Gastroesophageal sphincter (tissue), 4 donors: ENCODE results near the gene KCNK17. TPM values are rescaled to one million over a fixed set of nuclear protein-coding genes. Genes with fewer than 3 reads are reported as not detected.

Experiments
- ATAC-seq: fragments of 150-250 bp; one replicate; pipeline ENCODE4 v1.9.1; 2016; ENCODE audit warnings: mild to moderate bottlenecking, moderate library complexity
- H3K27ac ChIP-seq, 4 donors: fragments of 200-600 bp; sonication (generic) in 3 of 4; 1 replicate in 3 of 4; 2 replicates in 1 of 4; pipeline ENCODE4 v1.5.1; 2016 to 2019
- H3K27me3 ChIP-seq: fragments of 200-600 bp; sonication (generic); one replicate; pipeline ENCODE4 v1.5.1; 2019
- H3K36me3 ChIP-seq, 2 donors: fragments of 200-600 bp; sonication (generic); one replicate each; pipeline ENCODE4 v1.5.1; 2019; ENCODE audit warnings: control low read depth in 1 of 2
- H3K4me1 ChIP-seq, 3 donors: fragments of 200-600 bp; sonication (generic); 1 replicate in 2 of 3; 2 replicates in 1 of 3; pipeline ENCODE4 v1.5.1; 2016 to 2019; ENCODE audit warnings: control low read depth in 2 of 3
- H3K4me3 ChIP-seq, 2 donors: fragments of 200-600 bp; sonication (generic); one replicate each; pipeline ENCODE4 v1.5.1; 2019; ENCODE audit warnings: mild to moderate bottlenecking in 1 of 2, moderate library complexity in 1 of 2
- H3K9me3 ChIP-seq, 3 donors: fragments of 200-600 bp; sonication (generic); one replicate each; pipeline ENCODE4 v1.5.1; 2017 to 2019; ENCODE audit warnings: control low read depth in 2 of 3
- EP300 ChIP-seq: sonication (generic); formaldehyde crosslinking; IDR thresholded peaks from one replicate; pipeline ENCODE4 v1.6.1; 2017; ENCODE audit warnings: antibody characterized with exemption, mild to moderate bottlenecking
- POLR2A ChIP-seq, 2 donors: fragments of 450-650 bp; IDR thresholded peaks; one replicate each; pipeline ENCODE4 v1.6.1; 2017; ENCODE audit warnings: antibody characterized with exemption in 2 of 2, mild to moderate bottlenecking in 2 of 2, moderate library complexity in 1 of 2
- POLR2AphosphoS5 ChIP-seq: sonication (generic); formaldehyde crosslinking; IDR thresholded peaks from one replicate; pipeline ENCODE4 v1.6.1; 2017; ENCODE audit warnings: antibody characterized with exemption
- WGBS, 2 donors: methylation state at CpG; one replicate each; pipeline ENCODE4 v1.1.5; 2018; ENCODE audit warnings: low coverage in 1 of 2; 5-methylcytosine and 5-hydroxymethylcytosine counted together
- total RNA-seq, 4 donors: library from RNA; depleted of rRNA; stranded (reverse); fragments of >200 nt; gene quantifications; one replicate each; pipeline ENCODE4 v1.1.0, GENCODE V29; 2016
- TF ChIP-seq, protein P1 (sequence below), 4 experiments: fragments of 200-600 bp in 2 of 4; fragments of 450-650 bp in 2 of 4; sonication (generic) in 1 of 4; IDR thresholded peaks; one replicate each; pipeline ENCODE4 v1.5.1; 2017 to 2019; ENCODE audit warnings: antibody characterized with exemption in 4 of 4, mild to moderate bottlenecking in 2 of 4, moderate library complexity in 2 of 4

The KCNK17 gene
- total RNA-seq, 4 donors from 2014 or later = 0.27 to 0.47 TPM; not detected in 2

DNA sequence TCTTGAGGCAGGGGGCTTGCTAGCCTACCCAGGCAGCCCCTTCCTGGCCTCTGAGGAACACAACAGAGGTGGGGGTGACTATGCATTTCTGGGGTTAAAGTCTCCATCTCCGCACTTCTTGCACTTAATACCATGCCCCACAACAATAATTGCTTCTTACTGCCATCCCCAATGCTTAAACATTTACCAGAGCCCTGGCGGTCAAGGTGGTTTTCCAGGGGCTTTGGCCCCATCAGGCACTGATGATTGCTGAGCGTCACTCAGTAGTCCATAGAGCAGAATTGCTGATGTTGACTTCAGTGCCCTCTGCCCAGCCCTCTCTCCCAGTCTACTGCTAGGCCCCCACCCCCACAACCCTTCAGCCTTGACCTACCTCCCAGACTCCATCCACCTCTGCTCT is 52.5 kb downstream of the KCNK17 start:
- 80 to 90% methylated on average over 1 to 3 of the region's 3 CpGs for WGBS, 2 donors
- H3K27ac ChIP-seq = no peak overlapping the region
- H3K9me3 ChIP-seq = no peaks in the 10 kb centered on the region
- H3K4me3 ChIP-seq = no peak overlapping the region
- TF ChIP-seq POLR2A (IDR thresholded peaks at IDR 0.05) = no peak
- TF ChIP-seq, protein P1, sequence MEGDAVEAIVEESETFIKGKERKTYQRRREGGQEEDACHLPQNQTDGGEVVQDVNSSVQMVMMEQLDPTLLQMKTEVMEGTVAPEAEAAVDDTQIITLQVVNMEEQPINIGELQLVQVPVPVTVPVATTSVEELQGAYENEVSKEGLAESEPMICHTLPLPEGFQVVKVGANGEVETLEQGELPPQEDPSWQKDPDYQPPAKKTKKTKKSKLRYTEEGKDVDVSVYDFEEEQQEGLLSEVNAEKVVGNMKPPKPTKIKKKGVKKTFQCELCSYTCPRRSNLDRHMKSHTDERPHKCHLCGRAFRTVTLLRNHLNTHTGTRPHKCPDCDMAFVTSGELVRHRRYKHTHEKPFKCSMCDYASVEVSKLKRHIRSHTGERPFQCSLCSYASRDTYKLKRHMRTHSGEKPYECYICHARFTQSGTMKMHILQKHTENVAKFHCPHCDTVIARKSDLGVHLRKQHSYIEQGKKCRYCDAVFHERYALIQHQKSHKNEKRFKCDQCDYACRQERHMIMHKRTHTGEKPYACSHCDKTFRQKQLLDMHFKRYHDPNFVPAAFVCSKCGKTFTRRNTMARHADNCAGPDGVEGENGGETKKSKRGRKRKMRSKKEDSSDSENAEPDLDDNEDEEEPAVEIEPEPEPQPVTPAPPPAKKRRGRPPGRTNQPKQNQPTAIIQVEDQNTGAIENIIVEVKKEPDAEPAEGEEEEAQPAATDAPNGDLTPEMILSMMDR (IDR thresholded peaks at IDR 0.05) = no peak
- no peak for TF ChIP-seq POLR2AphosphoS5
- TF ChIP-seq EP300 = no peak
- peaks cover 29% of the 10 kb centered on the region for H3K27me3 ChIP-seq
- no peaks in the 10 kb centered on the region for H3K4me1 ChIP-seq
- no peaks in the 10 kb centered on the region for H3K36me3 ChIP-seq
- no peak for ATAC-seq

DNA sequence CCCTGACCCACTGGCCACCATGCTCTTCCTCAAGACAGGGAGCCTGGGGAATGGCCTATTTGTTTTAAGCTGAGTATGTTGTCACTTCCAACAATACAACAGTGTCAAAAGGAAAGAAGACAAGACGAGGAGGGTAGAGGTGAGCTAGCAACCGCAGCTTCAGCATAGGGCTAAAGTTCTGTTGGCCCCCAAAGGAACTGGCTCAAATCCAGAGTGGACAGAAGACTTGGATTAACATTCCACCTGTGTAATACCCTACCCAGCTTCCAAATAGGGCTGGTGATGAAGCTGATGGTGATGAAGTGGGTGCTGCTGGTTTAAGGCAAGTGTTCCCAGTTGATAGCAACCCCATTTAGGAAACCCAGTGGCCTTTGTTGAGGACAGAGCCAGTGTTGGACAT is 53.3 kb downstream of the KCNK17 start:
- TF ChIP-seq EP300 (no peak), POLR2A (IDR thresholded peaks at IDR 0.05) (no peak), POLR2AphosphoS5 (no peak)
- TF ChIP-seq, protein P1 (IDR thresholded peaks at IDR 0.05) = no peak
- H3K4me3 ChIP-seq = no peak overlapping the region
- 91% methylated on average over 2 of the region's 2 CpGs; no CpG with 5 or more reads in 1 of the 2 donors for WGBS, 2 donors
- peaks cover 34% of the 10 kb centered on the region for H3K27me3 ChIP-seq
- H3K9me3 ChIP-seq = no peaks in the 10 kb centered on the region
- no peak for ATAC-seq
- H3K4me1 ChIP-seq = no peaks in the 10 kb centered on the region
- no peak overlapping the region for H3K27ac ChIP-seq
- no peaks in the 10 kb centered on the region for H3K36me3 ChIP-seq

DNA sequence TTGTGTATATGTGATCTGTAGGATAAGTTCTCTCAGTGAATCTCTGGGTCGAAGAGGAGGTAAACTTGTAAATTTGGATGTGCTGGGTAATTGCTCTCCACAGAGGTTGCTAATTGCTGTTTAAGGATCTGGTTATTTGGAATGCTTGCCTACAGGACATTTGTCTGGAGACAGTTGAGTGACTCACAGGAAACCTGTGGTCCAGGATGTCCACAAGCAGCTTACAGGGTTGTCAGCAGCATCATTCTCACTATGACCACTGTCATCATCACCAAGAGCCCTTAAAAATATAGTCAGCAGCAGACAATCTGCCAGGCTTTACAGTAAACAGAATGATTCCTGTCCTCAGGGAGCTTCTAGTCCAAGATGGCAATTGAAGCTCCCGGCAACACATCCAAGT is 53.8 kb downstream of the KCNK17 start:
- ATAC-seq = no peak
- TF ChIP-seq POLR2AphosphoS5 (no peak), EP300 (no peak), POLR2A (IDR thresholded peaks at IDR 0.05) (no peak)
- TF ChIP-seq, protein P1 (IDR thresholded peaks at IDR 0.05) = no peak
- H3K27ac ChIP-seq = no peak overlapping the region
- H3K9me3 ChIP-seq = no peaks in the 10 kb centered on the region
- no peaks in the 10 kb centered on the region for H3K4me1 ChIP-seq
- WGBS, 2 donors = 100% methylated on average over 1 of the region's 2 CpGs; no CpG with 5 or more reads in 1 of the 2 donors
- H3K4me3 ChIP-seq = no peak overlapping the region
- H3K36me3 ChIP-seq = no peaks in the 10 kb centered on the region
- H3K27me3 ChIP-seq = peaks cover 34% of the 10 kb centered on the region

DNA sequence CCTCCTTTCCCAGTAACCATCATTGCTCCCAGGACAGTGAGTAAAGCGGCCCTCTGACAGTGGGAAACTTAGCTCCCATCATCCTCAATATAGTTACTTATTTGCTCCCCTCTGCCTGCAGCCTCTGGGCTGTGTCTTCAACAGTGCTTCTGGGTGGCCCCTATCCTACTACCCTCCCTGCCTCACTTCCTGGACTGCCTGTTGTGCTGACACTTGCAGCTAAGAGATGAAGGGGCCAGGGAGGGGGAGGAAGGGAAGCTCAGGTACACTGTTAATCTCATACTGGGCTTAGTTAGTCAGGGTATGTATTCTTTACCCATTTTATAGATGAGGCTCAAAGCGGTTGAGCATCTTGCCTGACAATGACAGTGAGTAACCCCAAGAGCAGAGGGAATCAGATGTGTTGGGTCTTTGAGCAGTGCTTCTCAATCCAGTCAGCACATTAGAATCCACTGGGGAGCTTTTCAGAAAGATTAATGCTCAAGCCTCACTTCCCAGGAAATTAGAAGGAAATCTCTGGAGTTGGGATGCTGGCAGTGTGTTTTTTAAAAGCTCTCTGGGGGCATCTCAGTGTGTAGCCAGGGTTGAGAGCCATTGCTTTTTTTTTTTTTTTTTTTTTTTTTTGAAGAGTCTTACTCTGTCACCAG is 57.8 kb downstream of the KCNK17 start:
- no peak for TF ChIP-seq POLR2A (IDR thresholded peaks at IDR 0.05)
- TF ChIP-seq, protein P1 (IDR thresholded peaks at IDR 0.05) = no peak
- no peak for TF ChIP-seq EP300
- no peak for TF ChIP-seq POLR2AphosphoS5
- no peak for ATAC-seq
- no peaks in the 10 kb centered on the region for H3K36me3 ChIP-seq
- H3K4me3 ChIP-seq = no peak overlapping the region
- H3K4me1 ChIP-seq = no peaks in the 10 kb centered on the region
- H3K9me3 ChIP-seq = peaks cover 0 to 4% (median 0%) of the 10 kb centered on the region in 3 donors
- 20 to 75% methylated on average over 1 to 2 of the region's 2 CpGs for WGBS, 2 donors
- H3K27me3 ChIP-seq = peaks cover 32% of the 10 kb centered on the region
- H3K27ac ChIP-seq = no peak overlapping the region

DNA sequence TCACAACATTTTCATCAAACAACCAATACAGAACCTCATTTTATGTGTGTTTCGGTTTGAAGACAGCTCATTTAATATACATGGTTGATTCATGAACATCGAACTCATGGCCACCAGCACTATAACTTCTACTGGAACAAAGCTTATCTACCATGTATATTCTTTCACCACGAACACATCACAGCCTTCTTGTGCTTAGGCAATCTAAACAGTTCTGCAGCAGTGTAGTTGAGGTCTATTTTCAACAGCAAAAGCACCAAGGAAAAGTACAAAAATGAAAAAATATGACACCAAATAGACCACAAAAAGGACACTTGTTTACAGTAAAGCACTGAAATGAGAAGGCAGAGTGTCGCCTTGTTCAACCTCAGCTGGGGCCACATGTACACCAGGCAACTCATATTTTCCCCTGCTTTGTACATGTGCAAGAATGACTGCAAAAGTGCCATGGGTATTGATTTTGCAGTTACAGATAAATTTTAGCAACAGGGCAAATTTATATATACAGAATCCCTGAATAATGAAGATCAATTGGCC is 59.2 kb downstream of the KCNK17 start:
- Histone ChIP-seq H3K4me1 (no peaks in the 10 kb centered on the region), H3K36me3 (no peaks in the 10 kb centered on the region), H3K4me3 (no peak overlapping the region), H3K27me3 (peaks cover 24% of the 10 kb centered on the region), H3K27ac (no peak overlapping the region), H3K9me3 (peaks cover 0 to 4% (median 0%) of the 10 kb centered on the region in 3 donors)
- TF ChIP-seq, protein P1 (IDR thresholded peaks at IDR 0.05) = no peak
- no peak for TF ChIP-seq POLR2A (IDR thresholded peaks at IDR 0.05)
- WGBS, 2 donors = 78 to 88% methylated on average over 4 of the region's 4 CpGs
- ATAC-seq = no peak
